ENCODE measurements around the gene KIAA0232. TPM values are rescaled to one million over a fixed set of nuclear protein-coding genes. Genes with fewer than 3 reads are reported as not detected.

The KIAA0232 gene
- total RNA-seq, 1 experiment from 2014 or later, result 5.5 TPM

- H3K4me2 ChIP-seq (ENCODE audit: low read length), result no peak overlapping the region
- H2AFZ ChIP-seq (ENCODE audit: low read length), result no peak overlapping the region
- H3K9me3 ChIP-seq (ENCODE audit: low read length), result no peaks in the 10 kb centered on the region
- DNase-seq (no peak), ATAC-seq (no peak)
- POLR2A ChIA-PET (ENCODE audit: unreplicated experiment), result no interaction called here
- no TSS peak for BruUV-seq (replicated peaks)
- peaks cover 9% of the 10 kb centered on the region for H3K4me1 ChIP-seq (ENCODE audit: insufficient read depth, low read length)
- no peaks in the 10 kb centered on the region for H3K79me2 ChIP-seq (ENCODE audit: low read length)
- CTCF ChIA-PET, result no interaction called here
- no peak overlapping the region for H3K27ac ChIP-seq (ENCODE audit: low read length)
- no peaks in the 10 kb centered on the region for H3K27me3 ChIP-seq (ENCODE audit: low read length)
- H4K20me1 ChIP-seq (ENCODE audit: low read length), result no peaks in the 10 kb centered on the region
- H3F3A ChIP-seq (ENCODE audit: low read length, unreplicated experiment), result no peaks in the 10 kb centered on the region
- H3K9ac ChIP-seq (ENCODE audit: low read length), result no peak overlapping the region
- H3K4me3 ChIP-seq (ENCODE audit: low read length), result no peak overlapping the region
- H3K9me2 ChIP-seq (replicated peaks; ENCODE audit: low read length), result no peaks in the 10 kb centered on the region
- H3K36me3 ChIP-seq (ENCODE audit: low read depth, low read length), result no peaks in the 10 kb centered on the region
- intact Hi-C loops (cut with micrococcal nuclease), result no loop called here
- TF ChIP-seq EZH2phosphoT487 (IDR thresholded peaks at IDR 0.05; ENCODE audit: borderline replicate concordance, low read length) (no peak), EZH2 (IDR thresholded peaks at IDR 0.05; ENCODE audit: low read length, unreplicated experiment) (no peak)
- TF ChIP-seq, protein P1, sequence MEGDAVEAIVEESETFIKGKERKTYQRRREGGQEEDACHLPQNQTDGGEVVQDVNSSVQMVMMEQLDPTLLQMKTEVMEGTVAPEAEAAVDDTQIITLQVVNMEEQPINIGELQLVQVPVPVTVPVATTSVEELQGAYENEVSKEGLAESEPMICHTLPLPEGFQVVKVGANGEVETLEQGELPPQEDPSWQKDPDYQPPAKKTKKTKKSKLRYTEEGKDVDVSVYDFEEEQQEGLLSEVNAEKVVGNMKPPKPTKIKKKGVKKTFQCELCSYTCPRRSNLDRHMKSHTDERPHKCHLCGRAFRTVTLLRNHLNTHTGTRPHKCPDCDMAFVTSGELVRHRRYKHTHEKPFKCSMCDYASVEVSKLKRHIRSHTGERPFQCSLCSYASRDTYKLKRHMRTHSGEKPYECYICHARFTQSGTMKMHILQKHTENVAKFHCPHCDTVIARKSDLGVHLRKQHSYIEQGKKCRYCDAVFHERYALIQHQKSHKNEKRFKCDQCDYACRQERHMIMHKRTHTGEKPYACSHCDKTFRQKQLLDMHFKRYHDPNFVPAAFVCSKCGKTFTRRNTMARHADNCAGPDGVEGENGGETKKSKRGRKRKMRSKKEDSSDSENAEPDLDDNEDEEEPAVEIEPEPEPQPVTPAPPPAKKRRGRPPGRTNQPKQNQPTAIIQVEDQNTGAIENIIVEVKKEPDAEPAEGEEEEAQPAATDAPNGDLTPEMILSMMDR (conservative IDR thresholded peaks at IDR 0.05; ENCODE audit: low read depth, low read length), result no peak
These were observed 23.8 kb upstream of the KIAA0232 start for GRCh38 chr4:6758728-6759127.

DNA sequence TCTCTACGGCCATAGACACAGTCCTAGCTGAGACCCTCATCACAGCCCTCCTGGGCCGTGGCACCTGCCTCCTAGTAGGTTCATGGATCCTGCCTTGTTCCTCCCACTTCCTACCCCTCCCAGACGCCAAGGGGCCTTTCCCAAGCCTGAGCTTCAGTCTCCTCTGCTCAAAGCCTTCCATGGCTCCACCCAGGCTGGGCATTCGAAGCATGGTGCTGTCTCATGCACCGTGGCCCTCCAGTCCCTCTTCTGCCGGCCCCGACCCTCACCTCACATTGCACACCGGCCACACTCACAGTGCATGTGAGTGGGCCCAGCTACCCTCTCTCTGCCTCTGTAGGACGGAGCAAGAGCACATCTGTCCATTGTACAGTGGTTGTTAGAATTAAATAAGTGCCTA is 21.7 kb upstream of the KIAA0232 start:
- no peak overlapping the region for H3K27ac ChIP-seq (ENCODE audit: low read length)
- H3K4me1 ChIP-seq (ENCODE audit: insufficient read depth, low read length), result peaks cover 14% of the 10 kb centered on the region
- POLR2A ChIA-PET (ENCODE audit: unreplicated experiment), result no interaction called here
- ATAC-seq (no peak), DNase-seq (no peak)
- intact Hi-C loops (cut with micrococcal nuclease), result no loop called here
- no peak overlapping the region for H3K9ac ChIP-seq (ENCODE audit: low read length)
- no peaks in the 10 kb centered on the region for H3K9me2 ChIP-seq (replicated peaks; ENCODE audit: low read length)
- H3K4me2 ChIP-seq (ENCODE audit: low read length), result no peak overlapping the region
- H3K9me3 ChIP-seq (ENCODE audit: low read length), result no peaks in the 10 kb centered on the region
- no peaks in the 10 kb centered on the region for H3K27me3 ChIP-seq (ENCODE audit: low read length)
- no peaks in the 10 kb centered on the region for H3K79me2 ChIP-seq (ENCODE audit: low read length)
- no peaks in the 10 kb centered on the region for H3F3A ChIP-seq (ENCODE audit: low read length, unreplicated experiment)
- H3K36me3 ChIP-seq (ENCODE audit: low read depth, low read length), result no peaks in the 10 kb centered on the region
- H2AFZ ChIP-seq (ENCODE audit: low read length), result no peak overlapping the region
- no peak for TF ChIP-seq EZH2 (IDR thresholded peaks at IDR 0.05; ENCODE audit: low read length, unreplicated experiment)
- no peak for TF ChIP-seq EZH2phosphoT487 (IDR thresholded peaks at IDR 0.05; ENCODE audit: borderline replicate concordance, low read length)
- TF ChIP-seq, protein P1 (conservative IDR thresholded peaks at IDR 0.05; ENCODE audit: low read depth, low read length), result no peak
- no TSS peak for BruUV-seq (replicated peaks)
- no peaks in the 10 kb centered on the region for H4K20me1 ChIP-seq (ENCODE audit: low read length)
- CTCF ChIA-PET, result no interaction called here
- no peak overlapping the region for H3K4me3 ChIP-seq (ENCODE audit: low read length)

DNA sequence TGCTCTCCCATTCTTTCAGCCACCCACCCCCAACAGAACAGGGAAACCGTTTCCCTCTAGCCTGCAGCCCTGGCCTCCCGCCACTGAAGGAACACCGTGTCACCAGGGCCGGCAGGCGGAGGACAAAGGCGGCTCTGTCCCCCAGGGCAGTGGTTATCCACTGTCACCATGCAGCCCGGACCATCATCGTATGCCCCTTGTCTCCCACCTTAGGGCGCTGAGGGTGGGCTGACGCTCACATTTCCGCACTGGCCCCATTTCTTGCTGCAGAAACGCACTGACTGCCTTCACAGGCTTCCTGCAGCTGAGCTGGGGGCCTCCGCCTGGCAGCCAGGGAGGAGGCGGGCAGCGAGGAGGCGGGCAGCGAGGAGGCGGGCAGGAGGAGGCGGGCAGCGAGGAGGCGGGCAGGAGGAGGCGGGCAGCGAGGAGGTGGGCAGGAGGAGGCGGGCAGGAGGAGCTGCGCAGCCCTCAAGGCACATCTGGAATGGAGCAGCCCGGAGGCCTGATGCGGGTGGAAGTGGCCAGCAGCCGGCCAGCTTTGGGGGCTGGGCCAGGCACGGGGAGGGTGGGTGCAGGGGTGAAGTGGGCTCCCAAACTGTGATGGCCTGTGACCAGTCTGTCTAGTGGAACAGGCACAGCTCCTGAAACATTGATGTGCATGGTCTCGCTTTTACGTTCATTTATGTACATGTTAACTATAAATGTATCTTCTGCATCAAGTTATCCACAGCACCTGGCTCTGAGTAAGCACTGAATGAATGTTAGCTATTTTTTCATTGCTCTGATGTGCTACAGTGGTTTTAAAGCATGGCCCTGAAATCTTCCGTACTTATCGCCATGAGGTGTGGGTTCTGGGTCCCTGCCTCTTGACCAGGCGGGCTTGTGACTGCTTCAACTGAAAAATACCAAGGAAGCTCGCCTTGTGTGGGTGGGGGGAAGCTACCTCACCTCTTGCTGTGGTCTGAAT is 20.6 kb upstream of the KIAA0232 start:
- H3K9ac ChIP-seq (ENCODE audit: low read length), result no peak overlapping the region
- H3K27ac ChIP-seq (ENCODE audit: low read length), result no peak overlapping the region
- H3K36me3 ChIP-seq (ENCODE audit: low read depth, low read length), result no peaks in the 10 kb centered on the region
- H3K9me3 ChIP-seq (ENCODE audit: low read length), result no peaks in the 10 kb centered on the region
- H3K27me3 ChIP-seq (ENCODE audit: low read length), result no peaks in the 10 kb centered on the region
- ChIA-PET CTCF (no interaction called here), POLR2A (ENCODE audit: unreplicated experiment) (interaction anchor here (0.5 kb wide), 1 partner anchor 49 kb away, joined by 4 read pairs; no protein-coding TSS in a partner anchor)
- ATAC-seq (no peak), DNase-seq (no peak)
- no peak overlapping the region for H3K4me2 ChIP-seq (ENCODE audit: low read length)
- no peaks in the 10 kb centered on the region for H4K20me1 ChIP-seq (ENCODE audit: low read length)
- no TSS peak for BruUV-seq (replicated peaks)
- intact Hi-C loops (cut with micrococcal nuclease), result no loop called here
- H2AFZ ChIP-seq (ENCODE audit: low read length), result no peak overlapping the region
- no peak overlapping the region for H3K4me3 ChIP-seq (ENCODE audit: low read length)
- H3F3A ChIP-seq (ENCODE audit: low read length, unreplicated experiment), result no peaks in the 10 kb centered on the region
- H3K4me1 ChIP-seq (ENCODE audit: insufficient read depth, low read length), result peaks cover 14% of the 10 kb centered on the region
- H3K79me2 ChIP-seq (ENCODE audit: low read length), result no peaks in the 10 kb centered on the region
- no peaks in the 10 kb centered on the region for H3K9me2 ChIP-seq (replicated peaks; ENCODE audit: low read length)
- TF ChIP-seq EZH2 (IDR thresholded peaks at IDR 0.05; ENCODE audit: low read length, unreplicated experiment) (no peak), EZH2phosphoT487 (IDR thresholded peaks at IDR 0.05; ENCODE audit: borderline replicate concordance, low read length) (no peak)
- TF ChIP-seq, protein P1 (conservative IDR thresholded peaks at IDR 0.05; ENCODE audit: low read depth, low read length), result no peak
